ENCODE measurements around the gene MYL4. TPM values are rescaled to one million over a fixed set of nuclear protein-coding genes. Genes with fewer than 3 reads are reported as not detected.

The MYL4 gene
- total and polyA plus RNA-seq, 10 of the 15 experiments (the other 5 are each of a cell fraction or from before 2014, with no cell fraction given), result 0.23 to 1.6 (median 0.58) TPM; not detected in 3

DNA sequence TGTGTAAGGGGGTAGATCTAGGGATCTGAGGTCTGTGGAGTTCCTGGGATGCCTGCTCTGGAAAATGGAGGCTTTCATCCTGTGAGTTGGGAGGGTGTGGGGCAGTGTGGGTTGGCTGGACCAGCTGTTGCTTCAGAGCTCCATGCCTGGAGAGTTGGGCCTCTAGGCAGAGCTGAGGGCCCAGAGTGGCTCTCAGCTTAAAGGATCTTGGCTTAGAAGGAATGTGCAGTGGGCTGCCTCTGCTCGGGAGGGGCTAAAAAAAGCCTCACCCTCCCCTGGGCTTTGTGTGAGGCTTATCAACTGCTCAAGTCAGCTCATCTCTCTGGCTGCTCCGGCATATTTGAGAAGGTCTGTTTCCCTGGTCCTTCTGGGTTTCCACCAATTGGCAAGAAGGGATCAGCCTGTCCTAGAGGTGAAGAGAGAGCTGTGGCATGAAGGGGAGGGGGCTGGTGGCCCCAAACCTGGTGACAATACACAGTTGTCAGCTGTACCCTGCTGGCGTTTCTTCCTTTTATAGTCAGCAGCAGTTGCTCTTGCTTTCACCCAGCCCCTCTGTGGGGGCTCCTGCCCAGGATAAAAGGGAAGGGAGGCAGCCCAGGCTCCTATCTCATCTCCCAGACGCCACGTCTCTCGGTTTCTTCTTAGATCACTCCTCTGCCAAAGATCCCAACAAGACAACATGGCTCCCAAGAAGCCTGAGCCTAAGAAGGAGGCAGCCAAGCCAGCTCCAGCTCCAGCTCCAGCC is at the start of gene MYL4 (continued):
- no peak for TF ChIP-seq GABPA (IDR thresholded peaks at IDR 0.05; ENCODE audit: low read depth)
- TF ChIP-seq TCF7 (IDR thresholded peaks at IDR 0.05; ENCODE audit: borderline replicate concordance), result no peak
- no peak for TF ChIP-seq ETV6 (conservative IDR thresholded peaks at IDR 0.05 in 1 of 2, IDR thresholded peaks at IDR 0.05 in 1 of 2; ENCODE audit: borderline replicate concordance in 1 of 2, low read depth in 1 of 2)

DNA sequence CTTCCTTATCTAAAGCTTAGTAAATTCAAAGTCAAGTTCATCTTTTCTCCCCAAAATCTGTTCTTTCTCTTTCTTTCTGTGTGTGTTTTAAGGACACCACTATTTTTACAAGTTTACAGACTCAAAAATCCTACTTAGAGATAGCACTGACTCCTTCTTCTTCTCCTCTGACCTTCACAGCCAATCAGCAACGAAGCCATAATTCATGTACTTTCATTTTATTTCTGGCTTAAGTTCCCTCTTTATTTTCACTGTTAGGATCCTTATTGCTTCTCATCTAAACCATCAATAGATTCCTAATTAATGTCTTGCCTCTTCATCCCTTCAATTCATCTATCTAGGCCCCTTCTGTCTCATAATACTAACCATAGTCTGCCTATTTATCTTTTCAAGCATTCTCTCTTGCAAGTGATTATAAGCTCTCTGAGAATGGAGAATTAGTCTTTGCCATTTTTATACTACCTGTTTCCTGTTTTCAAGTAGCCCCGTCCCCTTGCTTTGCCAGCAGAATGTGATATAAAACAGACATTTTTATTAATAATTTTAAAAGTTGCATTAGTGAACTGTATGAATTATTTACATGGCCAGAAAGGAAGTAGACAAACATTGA is 47.0 kb upstream of the MYL4 start:
- Histone ChIP-seq H3K4me3 (no peak overlapping the region), H3K4me2 (ENCODE audit: control insufficient read depth, insufficient read depth) (peak overlapping the region; percentile 49; the same call in 1 of the 2 replicates), H3K9me3 (replicated peaks; ENCODE audit: control insufficient read depth, insufficient read depth, low read length) (no peaks in the 10 kb centered on the region), H3K9ac (ENCODE audit: control insufficient read depth, insufficient read depth, low read length) (no peak overlapping the region), H4K20me1 (ENCODE audit: control insufficient read depth, insufficient read depth) (no peaks in the 10 kb centered on the region), H3K27me3 (replicated peaks in 1 of 2; ENCODE audit: control insufficient read depth in 2 of 2, insufficient read depth in 2 of 2, low read length in 1 of 2) (no peaks in the 10 kb centered on the region), H3K79me2 (ENCODE audit: control insufficient read depth, insufficient read depth, low read length) (no peaks in the 10 kb centered on the region; the same call in none of the 2 replicates), H3K4me1 (ENCODE audit: control insufficient read depth, insufficient read depth, low read length) (peaks cover 3% of the 10 kb centered on the region), H3K36me3 (ENCODE audit: control insufficient read depth in 2 of 2, insufficient read depth in 2 of 2, low read length in 1 of 2) (peaks cover 11 to 21% of the 10 kb centered on the region in 2 experiments), H2AFZ (ENCODE audit: control insufficient read depth, low read depth, low read length) (no peak overlapping the region), H3K27ac (ENCODE audit: control insufficient read depth, insufficient read depth) (0 out of 2 replicates have a peak overlapping the region, but pooled peaks have one; percentile 13)
- ATAC-seq (no peak), FAIRE-seq (no peak), DNase-seq (ENCODE audit: low read depth, low spot score) (no peak)
- in situ Hi-C loops (cut with MboI) (no loop called here), intact Hi-C loops (cut with micrococcal nuclease; ENCODE audit: unreplicated experiment) (no loop called here)
- POLR2A ChIA-PET, result interaction anchor here (0.5 to 0.7 kb wide), 3 partner anchors 47 to 150 kb away, joined by 3 to 4 read pairs (median 4); no protein-coding TSS in a partner anchor
- BruUV-seq (replicated peaks), result TSS peak; percentile 24
- CTCF ChIA-PET, result interaction anchor here (1.0 to 1.3 kb wide), 2 partner anchors 10 to 59 kb away, joined by 3 to 5 read pairs; no protein-coding TSS in a partner anchor
- WGBS (ENCODE audit: insufficient coverage, insufficient replicate concordance, low lambda C conversion rate, missing lambda C conversion rate), result 0% methylated on average over 2 of the region's 2 CpGs
- SMC1A ChIA-PET (ENCODE audit: uncharacterized antibody, unreplicated experiment), result interaction anchor here (2.9 kb wide), 1 partner anchor 45 kb away, joined by 9 read pairs; no protein-coding TSS in a partner anchor
- RAD21 ChIA-PET (ENCODE audit: unreplicated experiment), result interaction anchor here (1.5 kb wide), 1 partner anchor 67 kb away, joined by 3 read pairs; no protein-coding TSS in a partner anchor
- TF ChIP-seq, protein P1, sequence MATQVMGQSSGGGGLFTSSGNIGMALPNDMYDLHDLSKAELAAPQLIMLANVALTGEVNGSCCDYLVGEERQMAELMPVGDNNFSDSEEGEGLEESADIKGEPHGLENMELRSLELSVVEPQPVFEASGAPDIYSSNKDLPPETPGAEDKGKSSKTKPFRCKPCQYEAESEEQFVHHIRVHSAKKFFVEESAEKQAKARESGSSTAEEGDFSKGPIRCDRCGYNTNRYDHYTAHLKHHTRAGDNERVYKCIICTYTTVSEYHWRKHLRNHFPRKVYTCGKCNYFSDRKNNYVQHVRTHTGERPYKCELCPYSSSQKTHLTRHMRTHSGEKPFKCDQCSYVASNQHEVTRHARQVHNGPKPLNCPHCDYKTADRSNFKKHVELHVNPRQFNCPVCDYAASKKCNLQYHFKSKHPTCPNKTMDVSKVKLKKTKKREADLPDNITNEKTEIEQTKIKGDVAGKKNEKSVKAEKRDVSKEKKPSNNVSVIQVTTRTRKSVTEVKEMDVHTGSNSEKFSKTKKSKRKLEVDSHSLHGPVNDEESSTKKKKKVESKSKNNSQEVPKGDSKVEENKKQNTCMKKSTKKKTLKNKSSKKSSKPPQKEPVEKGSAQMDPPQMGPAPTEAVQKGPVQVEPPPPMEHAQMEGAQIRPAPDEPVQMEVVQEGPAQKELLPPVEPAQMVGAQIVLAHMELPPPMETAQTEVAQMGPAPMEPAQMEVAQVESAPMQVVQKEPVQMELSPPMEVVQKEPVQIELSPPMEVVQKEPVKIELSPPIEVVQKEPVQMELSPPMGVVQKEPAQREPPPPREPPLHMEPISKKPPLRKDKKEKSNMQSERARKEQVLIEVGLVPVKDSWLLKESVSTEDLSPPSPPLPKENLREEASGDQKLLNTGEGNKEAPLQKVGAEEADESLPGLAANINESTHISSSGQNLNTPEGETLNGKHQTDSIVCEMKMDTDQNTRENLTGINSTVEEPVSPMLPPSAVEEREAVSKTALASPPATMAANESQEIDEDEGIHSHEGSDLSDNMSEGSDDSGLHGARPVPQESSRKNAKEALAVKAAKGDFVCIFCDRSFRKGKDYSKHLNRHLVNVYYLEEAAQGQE (IDR thresholded peaks at IDR 0.05; ENCODE audit: low read depth, low read length), result no peak
- TF ChIP-seq MYB (IDR thresholded peaks at IDR 0.05; ENCODE audit: borderline replicate concordance, low read depth, low read length) (no peak), BACH1 (IDR thresholded peaks at IDR 0.05; ENCODE audit: borderline replicate concordance) (no peak), SREBF2 (IDR thresholded peaks at IDR 0.05; ENCODE audit: low read length) (no peak), RUNX3 (IDR thresholded peaks at IDR 0.05; ENCODE audit: low read length) (no peak), SMAD1 (IDR thresholded peaks at IDR 0.05; ENCODE audit: low read depth, partially characterized antibody) (no peak), RFX5 (IDR thresholded peaks at IDR 0.05; ENCODE audit: low read depth, low read length) (no peak), NR2F1 (conservative IDR thresholded peaks at IDR 0.05) (no peak), HCFC1 (IDR thresholded peaks at IDR 0.05; ENCODE audit: low read length) (no peak), PML (IDR thresholded peaks at IDR 0.05; ENCODE audit: low read length) (no peak)
- TF ChIP-seq, protein P2, sequence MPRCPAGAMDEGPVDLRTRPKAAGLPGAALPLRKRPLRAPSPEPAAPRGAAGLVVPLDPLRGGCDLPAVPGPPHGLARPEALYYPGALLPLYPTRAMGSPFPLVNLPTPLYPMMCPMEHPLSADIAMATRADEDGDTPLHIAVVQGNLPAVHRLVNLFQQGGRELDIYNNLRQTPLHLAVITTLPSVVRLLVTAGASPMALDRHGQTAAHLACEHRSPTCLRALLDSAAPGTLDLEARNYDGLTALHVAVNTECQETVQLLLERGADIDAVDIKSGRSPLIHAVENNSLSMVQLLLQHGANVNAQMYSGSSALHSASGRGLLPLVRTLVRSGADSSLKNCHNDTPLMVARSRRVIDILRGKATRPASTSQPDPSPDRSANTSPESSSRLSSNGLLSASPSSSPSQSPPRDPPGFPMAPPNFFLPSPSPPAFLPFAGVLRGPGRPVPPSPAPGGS (IDR thresholded peaks at IDR 0.05; ENCODE audit: borderline replicate concordance, insufficient read depth, low read depth, low read length, poor library complexity, severe bottlenecking), result no peak

Measured in GM12878 (cell line).